Stimulated activated CD4-positive, alpha-beta T cell treated with anti-CD3 and anti-CD28 coated beads, Interleukin-12 subunit alpha, Interleukin-12 subunit beta, amount 100 ng/mL, for 24 hours (primary cell): ENCODE measurements around the gene GGTLC1.
"Not testable (repeated sequence)": the region's sequence is repeated elsewhere in the genome, so short reads cannot be mapped to it uniquely, and the experiment has no call there.

Experiments used
- DNase-seq, 2 experiments: peaks; one replicate each; pipeline ENCODE4 v3.0.0-alpha.2; 2020; ENCODE audit warnings: low read depth in 2 of 2

Gene GGTLC1

GRCh38 chr20:23994001-23994633, 5.5 kb upstream of the GGTLC1 start:
- DNase-seq: not testable (repeated sequence)

GRCh38 chr20:23993440-23993839, 4.9 kb upstream of the GGTLC1 start:
- not testable (repeated sequence) for DNase-seq

GRCh38 chr20:23990296-23990695, 1.7 kb upstream of the GGTLC1 start:
- not testable (repeated sequence) for DNase-seq

GRCh38 chr20:23988966-23989365, 387 bp upstream of the GGTLC1 start:
- not testable (repeated sequence) for DNase-seq

- not testable (repeated sequence) for DNase-seq
These were observed 1.9 kb downstream of the GGTLC1 start for GRCh38 chr20:23986716-23987115.

GRCh38 chr20:23986310-23986709, 2.3 kb downstream of the GGTLC1 start:
- DNase-seq: not testable (repeated sequence)

GRCh38 chr20:23985790-23986225, 2.8 kb downstream of the GGTLC1 start:
- not testable (repeated sequence) for DNase-seq

- DNase-seq: not testable (repeated sequence)
These were observed 3.4 kb downstream of the GGTLC1 start for GRCh38 chr20:23985066-23985789.

GRCh38 chr20:23984476-23985023, 4.0 kb downstream of the GGTLC1 start:
- DNase-seq: not testable (repeated sequence)

- not testable (repeated sequence) for DNase-seq
These were observed 6.2 kb downstream of the GGTLC1 start for GRCh38 chr20:23982112-23983018.

GRCh38 chr20:23981526-23981925, 7.1 kb downstream of the GGTLC1 start:
- not testable (repeated sequence) for DNase-seq

- DNase-seq: not testable (repeated sequence)
These were observed 7.6 kb downstream of the GGTLC1 start for GRCh38 chr20:23981014-23981413.

GRCh38 chr20:23979899-23980811, 8.4 kb downstream of the GGTLC1 start:
- DNase-seq: not testable (repeated sequence)

GRCh38 chr20:23979380-23979779, 9.2 kb downstream of the GGTLC1 start:
- not testable (repeated sequence) for DNase-seq

GRCh38 chr20:23978457-23978856, 10.1 kb downstream of the GGTLC1 start:
- DNase-seq: not testable (repeated sequence)

- no peak for DNase-seq
These were observed 13.6 kb downstream of the GGTLC1 start for GRCh38 chr20:23974966-23975365.

- DNase-seq: no peak
These were observed 17.3 kb downstream of the GGTLC1 start for GRCh38 chr20:23971310-23971709.

GRCh38 chr20:23970049-23970448, 18.5 kb downstream of the GGTLC1 start:
- no peak for DNase-seq

- no peak for DNase-seq
These were observed 21.0 kb downstream of the GGTLC1 start for GRCh38 chr20:23967616-23967979.

- DNase-seq: no peak
These were observed 21.5 kb downstream of the GGTLC1 start for GRCh38 chr20:23966927-23967615.
